ENCODE data around the gene PDXP. TPM values are rescaled to one million over a fixed set of nuclear protein-coding genes. Genes with fewer than 3 reads are reported as not detected.
"Not testable (repeated sequence)": the region's sequence is repeated elsewhere in the genome, so short reads cannot be mapped to it uniquely, and the experiment has no call there.

PDXP gene
- total and polyA plus RNA-seq, 2 donors (not counting 3 experiments of a cell fraction or from before 2014, with no cell fraction given), result 18.0 to 20.0 TPM

DNA sequence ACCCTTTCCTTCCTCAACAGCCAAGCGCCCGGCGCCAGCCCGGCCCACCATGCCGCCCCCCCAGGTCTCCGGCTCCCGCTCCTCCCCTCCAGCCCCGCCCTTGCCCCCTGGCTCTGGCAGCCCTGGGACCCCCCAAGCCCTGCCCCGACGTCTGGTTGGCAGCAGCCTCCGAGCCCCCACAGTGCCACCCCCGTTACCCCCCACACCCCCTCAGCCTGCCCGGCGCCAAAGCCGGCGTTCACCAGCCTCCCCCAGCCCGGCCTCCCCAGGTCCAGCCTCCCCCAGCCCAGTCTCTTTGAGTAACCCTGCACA lies 3.3 kb upstream of the PDXP start:
- dilution Hi-C loops (cut with MboI; ENCODE audit: extremely low pct_ligation_motif_present, low sequenced_read_pairs), result no loop called here
- no TSS peak for BruUV-seq (replicated peaks)
- H4K20me1 ChIP-seq (replicated peaks; ENCODE audit: control insufficient read depth, extremely low read depth, insufficient read depth, low read length), result no peaks in the 10 kb centered on the region
- H3K79me2 ChIP-seq (ENCODE audit: control insufficient read depth, insufficient read depth, low read length), result peaks cover 12% of the 10 kb centered on the region
- ChIA-PET CTCF (no interaction called here), POLR2A (no interaction called here)
- no peaks in the 10 kb centered on the region for H3K9me3 ChIP-seq (replicated peaks; ENCODE audit: control insufficient read depth, insufficient read depth, low read length)
- no peak overlapping the region for H3K9ac ChIP-seq (replicated peaks; ENCODE audit: extremely low read depth, insufficient read depth, low read length)
- TF ChIP-seq JUN (IDR thresholded peaks at IDR 0.05; ENCODE audit: borderline replicate concordance, insufficient read depth, insufficient read length, low read depth) (no peak), CTCF (IDR thresholded peaks at IDR 0.05; ENCODE audit: extremely low read depth in 1 of 2, insufficient read depth in 1 of 2, low read depth in 1 of 2, low read length in 2 of 2) (no peak), POLR2A (IDR thresholded peaks at IDR 0.05; ENCODE audit: low read depth, low read length) (no peak), POLR2AphosphoS5 (IDR thresholded peaks at IDR 0.05; ENCODE audit: insufficient read depth, low read depth, low read length) (no peak), EZH2 (IDR thresholded peaks at IDR 0.05; ENCODE audit: borderline replicate concordance, low read depth, low read length, severe bottlenecking) (no peak), GATA2 (IDR thresholded peaks at IDR 0.05; ENCODE audit: insufficient read depth, insufficient read length, low read depth, low read length) (no peak), MYC (IDR thresholded peaks at IDR 0.05; ENCODE audit: low read depth, low read length) (no peak), FOS (IDR thresholded peaks at IDR 0.05; ENCODE audit: borderline replicate concordance, insufficient read depth, low read length) (no peak)
- TF ChIP-seq, protein P1, sequence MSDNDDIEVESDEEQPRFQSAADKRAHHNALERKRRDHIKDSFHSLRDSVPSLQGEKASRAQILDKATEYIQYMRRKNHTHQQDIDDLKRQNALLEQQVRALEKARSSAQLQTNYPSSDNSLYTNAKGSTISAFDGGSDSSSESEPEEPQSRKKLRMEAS (IDR thresholded peaks at IDR 0.05; ENCODE audit: insufficient read depth, insufficient read length), result no peak
- intact Hi-C loops (cut with micrococcal nuclease), result no loop called here
- H3K4me3 ChIP-seq (replicated peaks in 1 of 3; ENCODE audit: insufficient read depth in 1 of 3, low read depth in 1 of 3, low read length in 3 of 3), result no peak overlapping the region
- no peaks in the 10 kb centered on the region for H3K27me3 ChIP-seq (ENCODE audit: control insufficient read depth in 2 of 2, insufficient read depth in 2 of 2, low read length in 2 of 2)
- no peak overlapping the region for H3K4me2 ChIP-seq (ENCODE audit: insufficient read depth, low read length)
- no peak for FAIRE-seq
- H2AFZ ChIP-seq (ENCODE audit: low read depth, low read length), result no peak overlapping the region
- no peaks in the 10 kb centered on the region for H3K9me1 ChIP-seq (replicated peaks; ENCODE audit: control insufficient read depth, extremely low read depth, insufficient read depth, low read length)
- no peaks in the 10 kb centered on the region for H3K36me3 ChIP-seq (ENCODE audit: control insufficient read depth in 2 of 2, extremely low read depth in 1 of 2, insufficient read depth in 2 of 2, low read length in 2 of 2)
- peaks cover 17% of the 10 kb centered on the region for H3K4me1 ChIP-seq (ENCODE audit: control insufficient read depth, extremely low read depth, insufficient read depth, low read length)
- DNase-seq (ENCODE audit: low read depth, low spot score), result no peak
- H3K27ac ChIP-seq (ENCODE audit: insufficient read depth, low read depth, low read length), result no peak overlapping the region

- intact Hi-C loops (cut with micrococcal nuclease); H3K4me3 ChIP-seq (replicated peaks in 1 of 3; ENCODE audit: insufficient read depth in 1 of 3, low read depth in 1 of 3, low read length in 3 of 3); BruUV-seq (replicated peaks); H3K27ac ChIP-seq (ENCODE audit: insufficient read depth, low read depth, low read length); H2AFZ ChIP-seq (ENCODE audit: low read depth, low read length); FAIRE-seq; H3K4me2 ChIP-seq (ENCODE audit: insufficient read depth, low read length); H3K9me1 ChIP-seq (replicated peaks; ENCODE audit: control insufficient read depth, extremely low read depth, insufficient read depth, low read length); dilution Hi-C loops (cut with MboI; ENCODE audit: extremely low pct_ligation_motif_present, low sequenced_read_pairs); H3K27me3 ChIP-seq (ENCODE audit: control insufficient read depth in 2 of 2, insufficient read depth in 2 of 2, low read length in 2 of 2); H4K20me1 ChIP-seq (replicated peaks; ENCODE audit: control insufficient read depth, extremely low read depth, insufficient read depth, low read length); DNase-seq (ENCODE audit: low read depth, low spot score); H3K9ac ChIP-seq (replicated peaks; ENCODE audit: extremely low read depth, insufficient read depth, low read length); H3K36me3 ChIP-seq (ENCODE audit: control insufficient read depth in 2 of 2, extremely low read depth in 1 of 2, insufficient read depth in 2 of 2, low read length in 2 of 2); H3K9me3 ChIP-seq (replicated peaks; ENCODE audit: control insufficient read depth, insufficient read depth, low read length): not testable (repeated sequence)
- CTCF ChIA-PET, result interaction anchor here (1.1 kb wide), 1 partner anchor 13 kb away, joined by 3 read pairs; no protein-coding TSS in a partner anchor
- H3K79me2 ChIP-seq (ENCODE audit: control insufficient read depth, insufficient read depth, low read length), result peaks cover 23% of the 10 kb centered on the region
- peaks cover 17% of the 10 kb centered on the region for H3K4me1 ChIP-seq (ENCODE audit: control insufficient read depth, extremely low read depth, insufficient read depth, low read length)
- POLR2A ChIA-PET, result interaction anchor here (0.6 kb wide), 1 partner anchor 25 kb away, joined by 3 read pairs; no protein-coding TSS in a partner anchor
These were observed 1.9 kb upstream of the PDXP start for GRCh38 chr22:37656583-37656982.

Data from endothelial cell of umbilical vein (primary cell).